Upper lobe of right lung (tissue), 1 donor: ENCODE measurements around the gene ADAMTS12. TPM values are rescaled to one million over a fixed set of nuclear protein-coding genes. Genes with fewer than 3 reads are reported as not detected.

ENCODE experiments used
- ATAC-seq: fragments of 200-7000 bp; cut with Tn5 transposase; one replicate; pipeline ENCODE4 v1.9.1; 2020; ENCODE audit warnings: mild to moderate bottlenecking, moderate library complexity
- DNase-seq: peaks from one replicate; pipeline ENCODE4 v3.0.0-alpha.2; 2020
- H3K27ac ChIP-seq: fragments of 200-600 bp; one replicate; pipeline ENCODE4 v1.8.0; 2022
- H3K27me3 ChIP-seq: fragments of 200-600 bp; one replicate; pipeline ENCODE4 v1.8.0; 2022; ENCODE audit warnings: mild to moderate bottlenecking
- H3K36me3 ChIP-seq: fragments of 200-600 bp; one replicate; pipeline ENCODE4 v1.8.0; 2022
- H3K4me1 ChIP-seq: fragments of 200-600 bp; one replicate; pipeline ENCODE4 v1.8.0; 2022
- H3K4me3 ChIP-seq: fragments of 200-600 bp; one replicate; pipeline ENCODE4 v1.8.0; 2022; ENCODE audit warnings: mild to moderate bottlenecking
- H3K9me3 ChIP-seq: fragments of 200-600 bp; one replicate; pipeline ENCODE4 v1.8.0; 2022
- intact Hi-C: fragments of 100-400 bp; cut with DNase I; formaldehyde crosslinking; loops from one replicate; pipeline ENCODE4 v1.11.0; 2022
- total RNA-seq: library from RNA; stranded (reverse); fragmentation: NEBNext Ultra II Directional; extraction: Animal tissue kit (Norgen Biotek cat#: 25700); gene quantifications from one replicate; pipeline ENCODE4 v1.2.1, GENCODE V29; 2021
- TF ChIP-seq, protein P1 (sequence below): fragments of 200-600 bp; IDR thresholded peaks from one replicate; pipeline ENCODE4 v1.8.0; 2022; ENCODE audit warnings: antibody characterized with exemption
- donor health status: DM: no; HTN: yes; CAD: no; lungs with severe emphysema.

The ADAMTS12 gene
- total RNA-seq, 1 donor from 2014 or later: 11.2 TPM

- DNase-seq (no peak), ATAC-seq (no peak)
- H3K27ac ChIP-seq: no peak overlapping the region
- no peaks in the 10 kb centered on the region for H3K9me3 ChIP-seq
- H3K4me1 ChIP-seq: no peaks in the 10 kb centered on the region
- intact Hi-C loops: no loop called here
- TF ChIP-seq, protein P1, sequence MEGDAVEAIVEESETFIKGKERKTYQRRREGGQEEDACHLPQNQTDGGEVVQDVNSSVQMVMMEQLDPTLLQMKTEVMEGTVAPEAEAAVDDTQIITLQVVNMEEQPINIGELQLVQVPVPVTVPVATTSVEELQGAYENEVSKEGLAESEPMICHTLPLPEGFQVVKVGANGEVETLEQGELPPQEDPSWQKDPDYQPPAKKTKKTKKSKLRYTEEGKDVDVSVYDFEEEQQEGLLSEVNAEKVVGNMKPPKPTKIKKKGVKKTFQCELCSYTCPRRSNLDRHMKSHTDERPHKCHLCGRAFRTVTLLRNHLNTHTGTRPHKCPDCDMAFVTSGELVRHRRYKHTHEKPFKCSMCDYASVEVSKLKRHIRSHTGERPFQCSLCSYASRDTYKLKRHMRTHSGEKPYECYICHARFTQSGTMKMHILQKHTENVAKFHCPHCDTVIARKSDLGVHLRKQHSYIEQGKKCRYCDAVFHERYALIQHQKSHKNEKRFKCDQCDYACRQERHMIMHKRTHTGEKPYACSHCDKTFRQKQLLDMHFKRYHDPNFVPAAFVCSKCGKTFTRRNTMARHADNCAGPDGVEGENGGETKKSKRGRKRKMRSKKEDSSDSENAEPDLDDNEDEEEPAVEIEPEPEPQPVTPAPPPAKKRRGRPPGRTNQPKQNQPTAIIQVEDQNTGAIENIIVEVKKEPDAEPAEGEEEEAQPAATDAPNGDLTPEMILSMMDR: no peak
- H3K27me3 ChIP-seq: no peaks in the 10 kb centered on the region
- no peak overlapping the region for H3K4me3 ChIP-seq
- peaks cover 5% of the 10 kb centered on the region for H3K36me3 ChIP-seq
Measured at GRCh38 chr5:33633699-33634098, 258.1 kb downstream of the ADAMTS12 start.

- no peak for ATAC-seq
- TF ChIP-seq, protein P1: no peak
- Histone ChIP-seq H3K27me3 (no peaks in the 10 kb centered on the region), H3K9me3 (no peaks in the 10 kb centered on the region), H3K4me1 (no peaks in the 10 kb centered on the region), H3K4me3 (no peak overlapping the region), H3K36me3 (no peaks in the 10 kb centered on the region), H3K27ac (no peak overlapping the region)
- intact Hi-C loops: no loop called here
- no peak for DNase-seq
Measured at GRCh38 chr5:33631786-33632185, 260.0 kb downstream of the ADAMTS12 start.

DNA sequence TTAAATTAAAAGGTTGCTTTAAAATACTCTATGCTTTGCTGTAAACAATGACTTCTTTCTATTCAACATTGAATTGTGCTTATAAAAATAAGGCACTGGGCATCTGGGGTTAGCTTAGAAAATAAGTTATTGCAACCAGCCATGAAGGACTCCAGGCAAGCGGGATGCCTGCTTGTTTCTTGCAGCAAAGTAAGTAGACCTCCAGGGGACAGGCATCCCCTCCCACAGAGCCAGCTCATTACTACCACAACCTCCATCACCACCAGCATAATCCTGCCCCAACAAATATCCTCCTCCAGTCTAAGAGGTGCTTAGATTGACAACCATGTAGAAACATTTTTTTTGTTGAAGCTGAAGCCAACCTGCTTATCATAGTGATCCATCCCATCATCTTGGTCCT lies 260.7 kb downstream of the ADAMTS12 start:
- TF ChIP-seq, protein P1: no peak
- no peaks in the 10 kb centered on the region for H3K27me3 ChIP-seq
- DNase-seq: no peak

DNA sequence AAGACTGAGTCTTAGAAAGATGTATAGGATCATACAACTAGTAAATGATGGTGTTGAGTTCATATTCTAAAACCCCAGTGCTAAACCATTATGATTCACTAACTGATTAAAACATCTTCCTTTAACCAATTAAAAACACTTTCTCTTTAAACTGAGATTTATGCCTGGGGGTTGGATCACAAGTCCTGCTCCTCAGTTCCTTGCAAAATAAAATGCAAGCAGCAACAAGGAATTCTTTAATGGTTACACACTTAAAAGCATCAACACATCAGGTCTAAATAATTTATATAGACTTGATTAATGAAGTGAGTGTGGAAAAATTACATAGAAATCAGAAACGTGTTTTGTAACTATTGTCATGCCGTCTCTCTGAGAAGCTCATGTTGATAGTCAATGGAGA lies 261.8 kb downstream of the ADAMTS12 start:
- Histone ChIP-seq H3K4me1 (no peaks in the 10 kb centered on the region), H3K27me3 (no peaks in the 10 kb centered on the region), H3K27ac (no peak overlapping the region), H3K4me3 (no peak overlapping the region), H3K9me3 (no peaks in the 10 kb centered on the region), H3K36me3 (no peaks in the 10 kb centered on the region)
- ATAC-seq (no peak), DNase-seq (no peak)
- intact Hi-C loops: no loop called here
- TF ChIP-seq, protein P1: no peak

More for the DNA sequence above, 260.7 kb downstream of the ADAMTS12 start:
- Histone ChIP-seq H3K4me3 (no peak overlapping the region), H3K36me3 (no peaks in the 10 kb centered on the region), H3K9me3 (no peaks in the 10 kb centered on the region), H3K4me1 (no peaks in the 10 kb centered on the region), H3K27ac (no peak overlapping the region)
- intact Hi-C loops: no loop called here
- no peak for ATAC-seq

- TF ChIP-seq, protein P1: no peak
- Histone ChIP-seq H3K4me1 (no peaks in the 10 kb centered on the region), H3K4me3 (no peak overlapping the region), H3K27me3 (no peaks in the 10 kb centered on the region), H3K27ac (no peak overlapping the region), H3K9me3 (no peaks in the 10 kb centered on the region), H3K36me3 (no peaks in the 10 kb centered on the region)
- intact Hi-C loops: no loop called here
- ATAC-seq (no peak), DNase-seq (no peak)
Measured at GRCh38 chr5:33628796-33629195, 263.0 kb downstream of the ADAMTS12 start.

DNA sequence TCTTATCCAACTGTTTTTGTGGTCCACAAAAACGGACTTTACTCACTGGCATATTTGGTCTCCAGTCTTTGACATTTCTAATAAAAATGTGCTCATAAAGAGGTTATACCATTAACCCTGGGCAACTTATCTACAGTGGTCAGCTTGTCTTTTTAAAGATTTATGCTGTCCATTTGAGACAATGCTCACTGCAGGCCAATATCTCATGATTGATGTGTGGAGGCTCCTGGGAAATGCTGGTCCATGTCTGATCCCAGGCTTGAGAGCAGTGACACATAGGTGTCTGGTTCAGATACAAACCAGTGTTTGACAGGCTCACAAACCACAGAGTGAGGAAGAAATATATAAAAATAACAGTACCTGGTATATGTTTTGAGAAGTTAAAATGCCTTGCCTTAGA lies 270.3 kb downstream of the ADAMTS12 start:
- DNase-seq: no peak
- Histone ChIP-seq H3K27me3 (no peaks in the 10 kb centered on the region), H3K4me3 (no peak overlapping the region), H3K27ac (no peak overlapping the region), H3K4me1 (no peaks in the 10 kb centered on the region), H3K9me3 (no peaks in the 10 kb centered on the region), H3K36me3 (no peaks in the 10 kb centered on the region)
- intact Hi-C loops: no loop called here
- no peak for ATAC-seq
- TF ChIP-seq, protein P1: no peak
